Endodermal cell (in vitro differentiated cells): ENCODE data around the gene CCL28. TPM values are rescaled to one million over a fixed set of nuclear protein-coding genes. Genes with fewer than 3 reads are reported as not detected.
"Not testable (repeated sequence)": the region's sequence is repeated elsewhere in the genome, so short reads cannot be mapped to it uniquely, and the experiment has no call there.

Experiments used
- DNase-seq: peaks from one replicate; pipeline ENCODE4 v3.0.0-alpha.2; 2017
- H3K27ac ChIP-seq: 2 replicates; pipeline ENCODE4 v1.5.1; 2013; ENCODE audit warnings: mild to moderate bottlenecking, low read depth, low read length, moderate library complexity
- H3K27me3 ChIP-seq: 2 replicates; pipeline ENCODE4 v1.6.1; 2013; ENCODE audit warnings: mild to moderate bottlenecking, low read length, moderate library complexity; ENCODE audit not compliant: insufficient read depth, control insufficient read depth, poor library complexity, severe bottlenecking
- H3K36me3 ChIP-seq: 2 replicates; pipeline ENCODE4 v1.7.0; 2013; ENCODE audit warnings: mild to moderate bottlenecking, low read length, moderate library complexity; ENCODE audit not compliant: control insufficient read depth, insufficient read depth
- H3K4me1 ChIP-seq: one replicate; pipeline ENCODE4 v1.7.0; 2013; ENCODE audit warnings: low read length; ENCODE audit not compliant: control insufficient read depth, insufficient read depth
- H3K4me3 ChIP-seq: 2 replicates; pipeline ENCODE4 v1.5.1; 2013; ENCODE audit warnings: mild to moderate bottlenecking, low read length, moderate library complexity
- H3K9ac ChIP-seq: 2 replicates; pipeline ENCODE4 v1.6.1; 2013; ENCODE audit warnings: mild to moderate bottlenecking, low read length, moderate library complexity; ENCODE audit not compliant: poor library complexity, severe bottlenecking; ENCODE audit errors: extremely low read depth
- H3K9me3 ChIP-seq: 2 replicates; pipeline ENCODE4 v1.6.1; 2013; ENCODE audit warnings: mild to moderate bottlenecking, low read length, moderate library complexity; ENCODE audit not compliant: control insufficient read depth
- H3K27ac Mint-ChIP-seq: 2 replicates; pipeline ENCODE4 v1.8.0; 2020; ENCODE audit warnings: mixed read lengths
- H3K27me3 Mint-ChIP-seq: 2 replicates; pipeline ENCODE4 v1.8.0; 2021; ENCODE audit warnings: mild to moderate bottlenecking, mixed read lengths; ENCODE audit not compliant: insufficient read depth
- H3K36me3 Mint-ChIP-seq: 2 replicates; pipeline ENCODE4 v1.8.0; 2020; ENCODE audit warnings: low read depth, mixed read lengths
- H3K4me1 Mint-ChIP-seq: 2 replicates; pipeline ENCODE4 v1.8.0; 2020; ENCODE audit warnings: mixed read lengths
- H3K4me3 Mint-ChIP-seq: 2 replicates; pipeline ENCODE4 v1.8.0; 2020; ENCODE audit warnings: mild to moderate bottlenecking, moderate library complexity, mixed read lengths
- H3K9me3 Mint-ChIP-seq: 2 replicates; pipeline ENCODE4 v1.8.0; 2020; ENCODE audit warnings: mild to moderate bottlenecking, mixed read lengths
- CTCF ChIP-seq: fragments of 200-600 bp; sonication (generic); conservative IDR thresholded peaks from 2 replicates; pipeline ENCODE4 v1.5.0; 2021; ENCODE audit warnings: antibody characterized with exemption, mild to moderate bottlenecking
- WGBS, 2 experiments: methylation state at CpG; one replicate each; pipeline versions ENCODE4 v1.1.5 to v1.1.7; 2013; ENCODE audit warnings: missing lambda C conversion rate in 2 of 2, mixed read lengths in 1 of 2; ENCODE audit not compliant: insufficient coverage in 1 of 2, insufficient read length in 1 of 2; 5-methylcytosine and 5-hydroxymethylcytosine counted together
- total RNA-seq, 2 donors: library from RNA; stranded (reverse); fragmentation: NEBNext Ultra II Directional in 1 of 2; extraction: Animal tissue kit (Norgen Biotek cat#: 25700) in 1 of 2; gene quantifications; 2 replicates in 1 of 2; 3 replicates in 1 of 2; pipeline ENCODE4 v1.2.1, GENCODE V29; 2021

CCL28 gene
- total RNA-seq, 2 donors from 2014 or later, result 1.7 TPM; not detected in 1

- TF ChIP-seq CTCF, result no peak
- H3K9me3 Mint-ChIP-seq, result peaks cover 35% of the 10 kb centered on the region
- DNase-seq, result no peak
- H3K4me3 ChIP-seq, result no peak overlapping the region
- H3K4me1 Mint-ChIP-seq, result no peaks in the 10 kb centered on the region
- no peak overlapping the region for H3K27ac ChIP-seq
- H3K36me3 ChIP-seq, result no peaks in the 10 kb centered on the region
- H3K36me3 Mint-ChIP-seq, result no peaks in the 10 kb centered on the region
- peaks cover 13% of the 10 kb centered on the region for H3K9me3 ChIP-seq
- H3K27me3 ChIP-seq, result no peaks in the 10 kb centered on the region
- no peak overlapping the region for H3K9ac ChIP-seq
- H3K27me3 Mint-ChIP-seq, result peaks cover 12% of the 10 kb centered on the region
- no peaks in the 10 kb centered on the region for H3K4me1 ChIP-seq
- no peak overlapping the region for H3K27ac Mint-ChIP-seq
- H3K4me3 Mint-ChIP-seq, result no peak overlapping the region
Measured at GRCh38 chr5:43369651-43370050, 42.5 kb downstream of the CCL28 start.

- no peak overlapping the region for H3K27ac ChIP-seq
- Mint-ChIP-seq H3K27me3 (peaks cover 12% of the 10 kb centered on the region), H3K27ac (no peak overlapping the region), H3K4me1 (no peaks in the 10 kb centered on the region), H3K36me3 (no peaks in the 10 kb centered on the region), H3K9me3 (peaks cover 35% of the 10 kb centered on the region), H3K4me3 (no peak overlapping the region)
- DNase-seq, result no peak
- no peak for TF ChIP-seq CTCF
- no peaks in the 10 kb centered on the region for H3K36me3 ChIP-seq
- H3K9ac ChIP-seq, result no peak overlapping the region
- H3K4me3 ChIP-seq, result no peak overlapping the region
- peaks cover 6% of the 10 kb centered on the region for H3K27me3 ChIP-seq
- 96% methylated on average over 2 of the region's 3 CpGs; no CpG with 5 or more reads in 1 of the 2 experiments for WGBS, 2 experiments
- peaks cover 13% of the 10 kb centered on the region for H3K9me3 ChIP-seq
- H3K4me1 ChIP-seq, result no peaks in the 10 kb centered on the region
Measured at GRCh38 chr5:43367909-43368669, 44.1 kb downstream of the CCL28 start.

- Mint-ChIP-seq H3K27ac (no peak overlapping the region), H3K36me3 (no peaks in the 10 kb centered on the region), H3K4me1 (no peaks in the 10 kb centered on the region), H3K27me3 (peaks cover 12% of the 10 kb centered on the region), H3K4me3 (no peak overlapping the region), H3K9me3 (peaks cover 35% of the 10 kb centered on the region)
- Histone ChIP-seq H3K4me1 (no peaks in the 10 kb centered on the region), H3K27ac (no peak overlapping the region), H3K27me3 (peaks cover 8% of the 10 kb centered on the region), H3K9ac (no peak overlapping the region), H3K4me3 (no peak overlapping the region), H3K36me3 (no peaks in the 10 kb centered on the region), H3K9me3 (peaks cover 13% of the 10 kb centered on the region)
- DNase-seq, result no peak
- WGBS, 2 experiments, result 79 to 92% methylated on average over 2 to 3 of the region's 3 CpGs
- TF ChIP-seq CTCF, result no peak
Measured at GRCh38 chr5:43367453-43367852, 44.7 kb downstream of the CCL28 start.

GRCh38 chr5:43366680-43367246 lies 45.4 kb downstream of the CCL28 start:
- WGBS, 2 experiments, result 89% methylated on average over 4 of the region's 4 CpGs; no CpG with 5 or more reads in 1 of the 2 experiments
- not testable (repeated sequence) for DNase-seq, H3K36me3 Mint-ChIP-seq, H3K27ac Mint-ChIP-seq, H3K27me3 ChIP-seq, H3K4me1 ChIP-seq, H3K36me3 ChIP-seq, H3K9ac ChIP-seq, H3K27ac ChIP-seq, H3K4me3 ChIP-seq, H3K4me3 Mint-ChIP-seq, H3K4me1 Mint-ChIP-seq
- Mint-ChIP-seq H3K9me3 (peaks cover 36% of the 10 kb centered on the region), H3K27me3 (peaks cover 12% of the 10 kb centered on the region)
- peaks cover 13% of the 10 kb centered on the region for H3K9me3 ChIP-seq

GRCh38 chr5:43365155-43365554 lies 47.0 kb downstream of the CCL28 start:
- not testable (repeated sequence) for H3K4me1 ChIP-seq, H3K4me1 Mint-ChIP-seq, DNase-seq, H3K4me3 ChIP-seq, H3K36me3 ChIP-seq, H3K9ac ChIP-seq, H3K27ac Mint-ChIP-seq, H3K27ac ChIP-seq, H3K4me3 Mint-ChIP-seq, H3K27me3 ChIP-seq, H3K36me3 Mint-ChIP-seq
- Mint-ChIP-seq H3K27me3 (peaks cover 12% of the 10 kb centered on the region), H3K9me3 (peaks cover 52% of the 10 kb centered on the region)
- H3K9me3 ChIP-seq, result peaks cover 23% of the 10 kb centered on the region
- 67 to 94% methylated on average over 1 to 2 of the region's 2 CpGs for WGBS, 2 experiments
